Measurements from ENCODE around the gene SCTR. TPM values are rescaled to one million over a fixed set of nuclear protein-coding genes. Genes with fewer than 3 reads are reported as not detected.
A peak's percentile ranks its signal among the peaks of the same experiment; 100 is the strongest.

Gene SCTR
- total and polyA plus RNA-seq, 2 of the 13 experiments (the other 11 are each of a cell fraction or from before 2014, with no cell fraction given) = not detected

GRCh38 chr2:119489232-119489952 lies 34.9 kb downstream of the SCTR start (continued):
- TF ChIP-seq ZBTB3 (CRISPR knock-in tag; IDR thresholded peaks at IDR 0.05; ENCODE audit: borderline replicate concordance, low read depth) = peak; percentile 57; the same call in 1 of the 2 replicates
- 0 out of 2 replicates have a peak, but pooled peaks have one; percentile 57 for TF ChIP-seq ZNF782 (CRISPR knock-in tag; IDR thresholded peaks at IDR 0.05; ENCODE audit: borderline replicate concordance)
- 0 out of 2 replicates have a peak, but pooled peaks have one; percentile 56 for TF ChIP-seq ZNF230 (CRISPR knock-in tag; IDR thresholded peaks at IDR 0.05)
- TF ChIP-seq SETDB1 (CRISPR knock-in tag; IDR thresholded peaks at IDR 0.05; ENCODE audit: borderline replicate concordance) = 0 out of 2 replicates have a peak, but pooled peaks have one; percentile 47
- peak; percentile 27; the same call in 1 of the 2 replicates for TF ChIP-seq ZFX (CRISPR knock-in tag; IDR thresholded peaks at IDR 0.05; ENCODE audit: low read depth)
- TF ChIP-seq ZNF784 (CRISPR knock-in tag; IDR thresholded peaks at IDR 0.05; ENCODE audit: borderline replicate concordance) = 0 out of 2 replicates have a peak, but pooled peaks have one; percentile 35
- no peak for TF ChIP-seq ATF7 (IDR thresholded peaks at IDR 0.05)
- TF ChIP-seq ATF7 (CRISPR knock-in tag; IDR thresholded peaks at IDR 0.05) = peak; percentile 71; the same call in 1 of the 2 replicates
- TF ChIP-seq ZNF333 (CRISPR knock-in tag; IDR thresholded peaks at IDR 0.05; ENCODE audit: borderline replicate concordance) = 0 out of 2 replicates have a peak, but pooled peaks have one; percentile 20
- no peak for TF ChIP-seq HNF1A (IDR thresholded peaks at IDR 0.05; ENCODE audit: low read depth)
- peak; percentile 57; the same call in 1 of the 2 replicates for TF ChIP-seq HNF1A (CRISPR knock-in tag; IDR thresholded peaks at IDR 0.05; ENCODE audit: borderline replicate concordance)
- TF ChIP-seq CHD4 (IDR thresholded peaks at IDR 0.05; ENCODE audit: borderline replicate concordance, low read length) = no peak
- 0 out of 2 replicates have a peak, but pooled peaks have one; percentile 34 for TF ChIP-seq ATF5 (CRISPR knock-in tag; IDR thresholded peaks at IDR 0.05; ENCODE audit: low read depth)
- peak; percentile 51; the same call in 1 of the 2 replicates for TF ChIP-seq ZMYM3 (CRISPR knock-in tag; IDR thresholded peaks at IDR 0.05)
- peak; percentile 51; the same call in 1 of the 2 replicates for TF ChIP-seq SAP130 (CRISPR knock-in tag; IDR thresholded peaks at IDR 0.05; ENCODE audit: low read depth)
- peak; percentile 42 for TF ChIP-seq PAXIP1 (CRISPR knock-in tag; conservative IDR thresholded peaks at IDR 0.05)
- peak; percentile 99 for TF ChIP-seq ZNF12 (CRISPR knock-in tag; IDR thresholded peaks at IDR 0.05)
- TF ChIP-seq ZNF572 (CRISPR knock-in tag; IDR thresholded peaks at IDR 0.05) = peak; percentile 76; the same call in 1 of the 2 replicates
- TF ChIP-seq SP5 (CRISPR knock-in tag; IDR thresholded peaks at IDR 0.05; ENCODE audit: borderline replicate concordance, low read depth) = peak; percentile 56; the same call in 1 of the 2 replicates
- no peak for TF ChIP-seq SP2 (CRISPR knock-in tag; IDR thresholded peaks at IDR 0.05)
